GM08714 (cell line): ENCODE data around the gene MAPKAPK3.
"Not testable (repeated sequence)": the region's sequence is repeated elsewhere in the genome, so short reads cannot be mapped to it uniquely, and the experiment has no call there.

Source experiments
- H3K4me3 ChIP-seq: fragments of 200-500 bp; sonication (Bioruptor generic); 2 replicates; pipeline ENCODE4 v1.5.1; 2014; ENCODE audit warnings: mild to moderate bottlenecking, low read length, inconsistent platforms
- ZNF274 ChIP-seq: IDR thresholded peaks from 2 replicates; pipeline ENCODE4 v1.6.1; 2012; ENCODE audit warnings: mild to moderate bottlenecking, low read depth, low read length

Gene MAPKAPK3

GRCh38 chr3:50656417-50657195 is 39.7 kb downstream of the MAPKAPK3 start:
- no peak for TF ChIP-seq ZNF274
- H3K4me3 ChIP-seq = no peak overlapping the region

DNA sequence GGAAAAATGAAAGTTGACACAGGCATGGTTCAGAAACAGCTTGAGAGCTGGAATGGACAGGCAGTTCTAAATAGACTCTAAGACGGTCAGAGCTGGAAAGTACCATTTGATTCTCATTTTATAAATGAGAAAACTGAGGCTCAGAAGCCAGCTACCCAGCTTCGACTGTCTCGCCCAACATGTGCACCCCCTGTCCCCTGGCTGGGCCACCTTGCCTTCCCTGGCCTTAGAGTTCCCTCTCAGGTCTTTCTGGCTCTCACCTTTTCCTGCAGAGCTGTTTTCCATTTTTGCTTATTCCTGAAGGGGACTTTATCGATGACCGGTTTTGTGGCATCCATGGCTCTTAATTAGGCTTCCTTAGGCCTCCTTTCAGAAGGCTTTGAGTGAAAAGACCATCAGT is 40.5 kb downstream of the MAPKAPK3 start:
- TF ChIP-seq ZNF274 = no peak
- H3K4me3 ChIP-seq = no peak overlapping the region

DNA sequence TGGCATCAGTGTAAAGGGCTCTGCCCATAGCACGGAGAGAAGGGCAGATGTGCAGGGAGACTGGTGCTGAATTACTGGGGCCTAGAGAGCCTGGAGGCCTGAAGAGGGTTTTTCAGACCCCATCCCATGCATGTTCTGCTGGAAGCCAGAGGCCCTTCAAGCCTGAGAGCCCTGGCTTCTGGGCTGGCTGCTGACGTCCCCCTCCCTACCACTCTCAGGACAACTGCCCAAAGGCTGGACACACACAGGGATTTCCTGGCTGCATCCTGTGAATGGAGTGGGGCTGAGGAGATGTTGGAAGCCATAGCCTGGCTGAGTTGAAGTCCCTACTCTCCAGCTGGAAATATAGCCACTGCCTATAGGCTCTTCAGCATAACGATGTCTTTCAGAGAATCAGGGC is 40.9 kb downstream of the MAPKAPK3 start:
- TF ChIP-seq ZNF274 = no peak
- H3K4me3 ChIP-seq = no peak overlapping the region

GRCh38 chr3:50658416-50658815 is 41.5 kb downstream of the MAPKAPK3 start:
- H3K4me3 ChIP-seq = no peak overlapping the region
- TF ChIP-seq ZNF274 = no peak

DNA sequence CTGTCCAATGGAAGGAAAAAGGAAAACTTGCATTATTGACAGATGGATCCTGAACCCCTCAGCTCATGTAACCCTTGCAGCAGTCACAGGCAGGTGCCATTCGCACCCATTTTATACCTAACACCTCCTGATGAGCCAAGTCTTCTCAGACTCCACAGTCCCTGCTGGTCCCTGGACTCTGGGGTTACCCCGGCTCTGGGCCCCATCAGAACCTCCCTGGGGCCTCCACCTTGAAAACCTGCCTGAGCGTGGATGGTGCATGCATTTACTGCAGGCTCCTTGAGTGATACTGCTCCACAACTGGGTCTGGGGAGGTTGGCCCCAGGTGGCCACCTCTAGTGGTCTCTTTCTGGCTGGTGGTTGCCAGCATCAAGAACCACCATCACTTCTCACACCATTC is 41.9 kb downstream of the MAPKAPK3 start:
- no peak overlapping the region for H3K4me3 ChIP-seq
- TF ChIP-seq ZNF274 = no peak

- no peak for TF ChIP-seq ZNF274
- no peak overlapping the region for H3K4me3 ChIP-seq
Measured at GRCh38 chr3:50660386-50660785, 43.4 kb downstream of the MAPKAPK3 start.

GRCh38 chr3:50661321-50661837 is 44.4 kb downstream of the MAPKAPK3 start:
- no peak for TF ChIP-seq ZNF274
- no peak overlapping the region for H3K4me3 ChIP-seq

- no peak for TF ChIP-seq ZNF274
- no peak overlapping the region for H3K4me3 ChIP-seq
Measured at GRCh38 chr3:50662408-50662807, 45.5 kb downstream of the MAPKAPK3 start.

- TF ChIP-seq ZNF274 = no peak
- H3K4me3 ChIP-seq = no peak overlapping the region
Measured at GRCh38 chr3:50665081-50665840, 48.3 kb downstream of the MAPKAPK3 start.

- not testable (repeated sequence) for H3K4me3 ChIP-seq
Measured at GRCh38 chr3:50665841-50666115, 48.8 kb downstream of the MAPKAPK3 start.

GRCh38 chr3:50666837-50667236 is 49.9 kb downstream of the MAPKAPK3 start:
- TF ChIP-seq ZNF274 = no peak
- no peak overlapping the region for H3K4me3 ChIP-seq

DNA sequence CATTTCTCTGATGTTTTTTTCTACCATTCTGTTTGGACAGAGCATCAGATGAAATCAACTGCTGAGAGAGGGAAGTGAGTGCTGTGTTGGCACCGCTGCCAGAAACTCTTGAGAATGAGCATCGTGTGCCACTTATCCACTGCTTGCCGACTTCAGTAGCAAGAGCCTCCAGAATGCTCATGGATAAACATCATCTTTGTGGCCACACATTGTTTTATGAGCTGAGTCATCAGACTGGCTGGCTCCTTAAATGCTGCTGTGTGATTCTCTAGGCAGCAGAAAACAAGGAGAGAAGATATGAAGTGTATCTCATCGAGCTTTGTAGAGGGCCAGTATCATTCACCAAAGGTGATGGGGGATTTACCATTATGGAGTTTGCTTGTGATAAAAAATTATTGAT is 54.4 kb downstream of the MAPKAPK3 start:
- no peak overlapping the region for H3K4me3 ChIP-seq
- no peak for TF ChIP-seq ZNF274

DNA sequence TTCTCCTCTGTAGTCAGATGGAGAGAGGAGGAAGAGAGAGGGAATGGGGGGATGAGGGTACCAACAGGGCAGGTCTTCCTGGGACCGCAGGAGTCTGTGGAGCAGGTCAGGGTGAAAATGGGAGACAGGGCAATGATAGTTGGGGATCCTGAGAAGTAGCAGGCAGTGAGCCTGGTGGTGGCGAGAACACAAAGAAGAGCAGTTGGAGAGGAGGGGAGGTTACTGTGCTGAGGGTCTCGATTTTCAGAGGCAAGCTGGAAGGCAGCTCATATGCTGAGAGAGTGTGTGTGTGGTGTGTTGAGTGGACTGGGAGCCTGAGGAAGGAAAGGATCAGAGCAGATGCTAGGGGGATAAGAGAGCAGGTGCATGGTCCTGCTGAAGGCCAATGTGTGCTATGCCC is 55.7 kb downstream of the MAPKAPK3 start:
- TF ChIP-seq ZNF274 = no peak
- H3K4me3 ChIP-seq = no peak overlapping the region

GRCh38 chr3:50673931-50674330 is 57.0 kb downstream of the MAPKAPK3 start:
- no peak for TF ChIP-seq ZNF274
- no peak overlapping the region for H3K4me3 ChIP-seq

- TF ChIP-seq ZNF274 = no peak
Measured at GRCh38 chr3:50674349-50675178, 57.6 kb downstream of the MAPKAPK3 start, which contains the start of gene DOCK3. DOCK3 (plus strand) TSS chr3:50674927; CDS start chr3:50675264, 337 bp downstream.

More at GRCh38 chr3:50674349-50675178, 57.6 kb downstream of the MAPKAPK3 start, which contains the start of gene DOCK3:
- H3K4me3 ChIP-seq = peak within 1 kb of the TSS; percentile 46
